WTC11 (cell line): ENCODE results near the gene PTPN4. TPM values are rescaled to one million over a fixed set of nuclear protein-coding genes. Genes with fewer than 3 reads are reported as not detected.

Source experiments
- ATAC-seq: fragments of 200-7000 bp; cut with Tn5 transposase; 2 replicates; pipeline ENCODE4 v1.10.0; 2021; ENCODE audit warnings: mild to moderate bottlenecking, moderate library complexity
- CTCF ChIA-PET: fragments of 300-600 bp; sonication (Branson Sonifier 250); formaldehyde crosslinking; loops from one replicate; lab custom pipeline; 2021; ENCODE audit warnings: antibody characterized with exemption; lab: Charles Lee
- POLR2A ChIA-PET: fragments of 350-600 bp; sonication (Branson Sonifier 250); formaldehyde crosslinking; loops from one replicate; lab custom pipeline; 2021; ENCODE audit warnings: antibody characterized with exemption; lab: Charles Lee
- DNase-seq: peaks from one replicate; pipeline ENCODE4 v3.0.0; 2021; ENCODE audit warnings: low spot score
- H3K27ac Mint-ChIP-seq: 2 replicates; pipeline ENCODE4 v1.8.0; 2021; ENCODE audit warnings: mixed read lengths
- H3K27me3 Mint-ChIP-seq: 2 replicates; pipeline ENCODE4 v1.8.0; 2021; ENCODE audit warnings: low read depth, mild to moderate bottlenecking, moderate library complexity, mixed read lengths
- H3K36me3 Mint-ChIP-seq: 2 replicates; pipeline ENCODE4 v1.8.0; 2021; ENCODE audit warnings: mixed read lengths
- H3K4me1 Mint-ChIP-seq: 2 replicates; pipeline ENCODE4 v1.8.0; 2022; ENCODE audit warnings: mixed read lengths
- H3K4me3 Mint-ChIP-seq: 2 replicates; pipeline ENCODE4 v1.8.0; 2021; ENCODE audit warnings: mild to moderate bottlenecking, moderate library complexity, mixed read lengths
- H3K9me3 Mint-ChIP-seq: 2 replicates; pipeline ENCODE4 v1.8.0; 2021; ENCODE audit warnings: mixed read lengths
- AR ChIP-seq: fragments of 250-450 bp; sonication (Bioruptor Pico); IDR thresholded peaks from 2 replicates; pipeline ENCODE4 v1.9.0; 2021; ENCODE audit warnings: mild to moderate bottlenecking
- CBFB ChIP-seq: sonication (generic); formaldehyde crosslinking; IDR thresholded peaks from 2 replicates; pipeline ENCODE4 v1.8.1; 2022; ENCODE audit warnings: mild to moderate bottlenecking, low read depth, missing genetic modification reagents
- CREB1 ChIP-seq: sonication (generic); formaldehyde crosslinking; IDR thresholded peaks from 2 replicates; pipeline ENCODE4 v1.8.0; 2023; ENCODE audit warnings: mild to moderate bottlenecking, missing genetic modification reagents
- E2F1 ChIP-seq: sonication (generic); formaldehyde crosslinking; IDR thresholded peaks from 2 replicates; pipeline ENCODE4 v1.8.0; 2022; ENCODE audit warnings: mild to moderate bottlenecking, missing genetic modification reagents
- EMX1 ChIP-seq: fragments of 250-450 bp; sonication (Bioruptor Pico); IDR thresholded peaks from 2 replicates; pipeline ENCODE4 v1.8.0; 2021; ENCODE audit warnings: mild to moderate bottlenecking
- ESRRA ChIP-seq: sonication (generic); formaldehyde crosslinking; IDR thresholded peaks from 2 replicates; pipeline ENCODE4 v1.8.1; 2022; ENCODE audit warnings: mild to moderate bottlenecking, missing genetic modification reagents, borderline replicate concordance
- ETV6 ChIP-seq: sonication (generic); formaldehyde crosslinking; IDR thresholded peaks from 2 replicates; pipeline ENCODE4 v1.8.1; 2022; ENCODE audit warnings: mild to moderate bottlenecking, missing genetic modification reagents
- FOXK1 ChIP-seq: sonication (generic); formaldehyde crosslinking; IDR thresholded peaks from 2 replicates; pipeline ENCODE4 v1.8.0; 2022; ENCODE audit warnings: mild to moderate bottlenecking, moderate library complexity, missing genetic modification reagents
- FOXP1 ChIP-seq: sonication (generic); formaldehyde crosslinking; IDR thresholded peaks from 2 replicates; pipeline ENCODE4 v1.8.0; 2022; ENCODE audit warnings: missing genetic modification reagents, mild to moderate bottlenecking, moderate library complexity, borderline replicate concordance
- GABPB1 ChIP-seq: sonication (generic); formaldehyde crosslinking; IDR thresholded peaks from 2 replicates; pipeline ENCODE4 v1.8.1; 2023; ENCODE audit warnings: mild to moderate bottlenecking, missing genetic modification reagents
- GTF2I ChIP-seq: fragments of 250-450 bp; sonication (Bioruptor Pico); conservative IDR thresholded peaks from 2 replicates; pipeline ENCODE4 v1.4.0; 2021; ENCODE audit warnings: mild to moderate bottlenecking
- IRF1 ChIP-seq: sonication (generic); formaldehyde crosslinking; IDR thresholded peaks from 2 replicates; pipeline ENCODE4 v1.8.0; 2023; ENCODE audit warnings: missing genetic modification reagents
- IRF2 ChIP-seq: sonication (generic); formaldehyde crosslinking; IDR thresholded peaks from 2 replicates; pipeline ENCODE4 v1.8.0; 2022; ENCODE audit warnings: low read depth, missing genetic modification reagents, borderline replicate concordance
- NFATC4 ChIP-seq: fragments of 250-450 bp; sonication (Bioruptor Pico); IDR thresholded peaks from 2 replicates; pipeline ENCODE4 v1.9.0; 2021; ENCODE audit warnings: mild to moderate bottlenecking
- SMAD3 ChIP-seq: sonication (generic); formaldehyde crosslinking; IDR thresholded peaks from 2 replicates; pipeline ENCODE4 v1.8.0; 2022; ENCODE audit warnings: missing genetic modification reagents, mild to moderate bottlenecking, borderline replicate concordance
- TEAD1 ChIP-seq: sonication (generic); formaldehyde crosslinking; IDR thresholded peaks from 2 replicates; pipeline ENCODE4 v1.8.0; 2022; ENCODE audit warnings: mild to moderate bottlenecking, missing genetic modification reagents
- ZNF121 ChIP-seq: sonication (generic); formaldehyde crosslinking; IDR thresholded peaks from 2 replicates; pipeline ENCODE4 v1.8.0; 2023; ENCODE audit warnings: missing genetic modification reagents
- ZNF138 ChIP-seq: sonication (generic); formaldehyde crosslinking; conservative IDR thresholded peaks from 2 replicates; pipeline ENCODE4 v1.8.1; 2022; ENCODE audit warnings: mild to moderate bottlenecking, moderate library complexity, missing genetic modification reagents
- ZNF219 ChIP-seq: sonication (generic); formaldehyde crosslinking; IDR thresholded peaks from 2 replicates; pipeline ENCODE4 v1.8.0; 2023; ENCODE audit warnings: missing genetic modification reagents, mild to moderate bottlenecking, borderline replicate concordance
- total RNA-seq: library from RNA; stranded (reverse); gene quantifications from 3 replicates; pipeline ENCODE4 v1.2.3, GENCODE V29; 2021
- TF ChIP-seq, protein P1 (sequence below): sonication (generic); formaldehyde crosslinking; IDR thresholded peaks from 2 replicates; pipeline ENCODE4 v1.8.1; 2023; ENCODE audit warnings: mild to moderate bottlenecking, moderate library complexity, missing genetic modification reagents
- TF ChIP-seq, protein P2 (sequence below): sonication (generic); formaldehyde crosslinking; IDR thresholded peaks from 2 replicates; pipeline ENCODE4 v1.8.1; 2023; ENCODE audit warnings: mild to moderate bottlenecking, missing genetic modification reagents, moderate library complexity
- TF ChIP-seq, protein P3 (sequence below): sonication (generic); formaldehyde crosslinking; IDR thresholded peaks from 2 replicates; pipeline ENCODE4 v1.8.1; 2022; ENCODE audit warnings: missing genetic modification reagents, borderline replicate concordance
- TF ChIP-seq, protein P4 (sequence below): sonication (generic); formaldehyde crosslinking; IDR thresholded peaks from 2 replicates; pipeline ENCODE4 v1.8.1; 2022; ENCODE audit warnings: mild to moderate bottlenecking, missing genetic modification reagents, moderate library complexity, borderline replicate concordance
- TF ChIP-seq, protein P5 (sequence below): sonication (generic); formaldehyde crosslinking; conservative IDR thresholded peaks from 2 replicates; pipeline ENCODE4 v1.8.1; 2023; ENCODE audit warnings: mild to moderate bottlenecking, low read depth, missing genetic modification reagents, moderate library complexity

Gene PTPN4
- total RNA-seq, 1 experiment from 2014 or later: 85.8 TPM

- Mint-ChIP-seq H3K4me3 (no peak overlapping the region), H3K27me3 (no peaks in the 10 kb centered on the region)
- DNase-seq: no peak
- TF ChIP-seq SMAD3 (CRISPR knock-in tag): no peak
- no peak for TF ChIP-seq ZNF138 (CRISPR knock-in tag)
- no peak for TF ChIP-seq GTF2I (CRISPR knock-in tag)
- no peak for TF ChIP-seq FOXK1 (CRISPR knock-in tag)
- TF ChIP-seq, protein P1, sequence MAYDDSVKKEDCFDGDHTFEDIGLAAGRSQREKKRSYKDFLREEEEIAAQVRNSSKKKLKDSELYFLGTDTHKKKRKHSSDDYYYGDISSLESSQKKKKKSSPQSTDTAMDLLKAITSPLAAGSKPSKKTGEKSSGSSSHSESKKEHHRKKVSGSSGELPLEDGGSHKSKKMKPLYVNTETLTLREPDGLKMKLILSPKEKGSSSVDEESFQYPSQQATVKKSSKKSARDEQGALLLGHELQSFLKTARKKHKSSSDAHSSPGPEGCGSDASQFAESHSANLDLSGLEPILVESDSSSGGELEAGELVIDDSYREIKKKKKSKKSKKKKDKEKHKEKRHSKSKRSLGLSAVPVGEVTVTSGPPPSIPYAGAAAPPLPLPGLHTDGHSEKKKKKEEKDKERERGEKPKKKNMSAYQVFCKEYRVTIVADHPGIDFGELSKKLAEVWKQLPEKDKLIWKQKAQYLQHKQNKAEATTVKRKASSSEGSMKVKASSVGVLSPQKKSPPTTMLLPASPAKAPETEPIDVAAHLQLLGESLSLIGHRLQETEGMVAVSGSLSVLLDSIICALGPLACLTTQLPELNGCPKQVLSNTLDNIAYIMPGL (CRISPR knock-in tag): no peak
- no peak for TF ChIP-seq ZNF219 (CRISPR knock-in tag)
- TF ChIP-seq ZNF121 (CRISPR knock-in tag): no peak
- TF ChIP-seq ETV6 (CRISPR knock-in tag): no peak
- TF ChIP-seq FOXP1: no peak
- TF ChIP-seq AR: no peak
- TF ChIP-seq, protein P2, sequence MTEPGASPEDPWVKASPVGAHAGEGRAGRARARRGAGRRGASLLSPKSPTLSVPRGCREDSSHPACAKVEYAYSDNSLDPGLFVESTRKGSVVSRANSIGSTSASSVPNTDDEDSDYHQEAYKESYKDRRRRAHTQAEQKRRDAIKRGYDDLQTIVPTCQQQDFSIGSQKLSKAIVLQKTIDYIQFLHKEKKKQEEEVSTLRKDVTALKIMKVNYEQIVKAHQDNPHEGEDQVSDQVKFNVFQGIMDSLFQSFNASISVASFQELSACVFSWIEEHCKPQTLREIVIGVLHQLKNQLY (CRISPR knock-in tag): no peak
- TF ChIP-seq E2F1 (CRISPR knock-in tag): no peak
- TF ChIP-seq, protein P3, sequence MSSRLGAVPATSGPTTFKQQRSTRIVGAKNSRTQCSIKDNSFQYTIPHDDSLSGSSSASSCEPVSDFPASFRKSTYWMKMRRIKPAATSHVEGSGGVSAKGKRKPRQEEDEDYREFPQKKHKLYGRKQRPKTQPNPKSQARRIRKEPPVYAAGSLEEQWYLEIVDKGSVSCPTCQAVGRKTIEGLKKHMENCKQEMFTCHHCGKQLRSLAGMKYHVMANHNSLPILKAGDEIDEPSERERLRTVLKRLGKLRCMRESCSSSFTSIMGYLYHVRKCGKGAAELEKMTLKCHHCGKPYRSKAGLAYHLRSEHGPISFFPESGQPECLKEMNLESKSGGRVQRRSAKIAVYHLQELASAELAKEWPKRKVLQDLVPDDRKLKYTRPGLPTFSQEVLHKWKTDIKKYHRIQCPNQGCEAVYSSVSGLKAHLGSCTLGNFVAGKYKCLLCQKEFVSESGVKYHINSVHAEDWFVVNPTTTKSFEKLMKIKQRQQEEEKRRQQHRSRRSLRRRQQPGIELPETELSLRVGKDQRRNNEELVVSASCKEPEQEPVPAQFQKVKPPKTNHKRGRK (CRISPR knock-in tag): no peak
- TF ChIP-seq EMX1 (CRISPR knock-in tag): no peak
- TF ChIP-seq, all 79 proteins: peak for 0
- ATAC-seq: no peak
- Mint-ChIP-seq H3K9me3 (peaks cover 3% of the 10 kb centered on the region), H3K27ac (no peak overlapping the region), H3K36me3 (0 out of 2 replicates have a peak, but pooled peaks cover under 1% of the 10 kb centered on the region), H3K4me1 (peaks cover 9% of the 10 kb centered on the region)
- ChIA-PET POLR2A (no interaction called here), CTCF (no interaction called here)
Measured at GRCh38 chr2:119755906-119756305, 3.8 kb upstream of the PTPN4 start.

- DNase-seq (no peak), ATAC-seq (no peak)
- ChIA-PET POLR2A (no interaction called here), CTCF (interaction anchor here (1.0 kb wide), 1 partner anchor 67 kb away, joined by 4 read pairs; no protein-coding TSS in a partner anchor)
- H3K4me3 Mint-ChIP-seq: no peak overlapping the region
- H3K9me3 Mint-ChIP-seq: peaks cover 3% of the 10 kb centered on the region
- H3K27ac Mint-ChIP-seq: no peak overlapping the region
- H3K36me3 Mint-ChIP-seq: 0 out of 2 replicates have a peak, but pooled peaks cover 2% of the 10 kb centered on the region
- H3K27me3 Mint-ChIP-seq: no peaks in the 10 kb centered on the region
- peaks cover 9% of the 10 kb centered on the region for H3K4me1 Mint-ChIP-seq
- TF ChIP-seq, protein P4, sequence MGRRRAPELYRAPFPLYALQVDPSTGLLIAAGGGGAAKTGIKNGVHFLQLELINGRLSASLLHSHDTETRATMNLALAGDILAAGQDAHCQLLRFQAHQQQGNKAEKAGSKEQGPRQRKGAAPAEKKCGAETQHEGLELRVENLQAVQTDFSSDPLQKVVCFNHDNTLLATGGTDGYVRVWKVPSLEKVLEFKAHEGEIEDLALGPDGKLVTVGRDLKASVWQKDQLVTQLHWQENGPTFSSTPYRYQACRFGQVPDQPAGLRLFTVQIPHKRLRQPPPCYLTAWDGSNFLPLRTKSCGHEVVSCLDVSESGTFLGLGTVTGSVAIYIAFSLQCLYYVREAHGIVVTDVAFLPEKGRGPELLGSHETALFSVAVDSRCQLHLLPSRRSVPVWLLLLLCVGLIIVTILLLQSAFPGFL (CRISPR knock-in tag): no peak
- TF ChIP-seq IRF2 (CRISPR knock-in tag): no peak
- TF ChIP-seq, protein P5, sequence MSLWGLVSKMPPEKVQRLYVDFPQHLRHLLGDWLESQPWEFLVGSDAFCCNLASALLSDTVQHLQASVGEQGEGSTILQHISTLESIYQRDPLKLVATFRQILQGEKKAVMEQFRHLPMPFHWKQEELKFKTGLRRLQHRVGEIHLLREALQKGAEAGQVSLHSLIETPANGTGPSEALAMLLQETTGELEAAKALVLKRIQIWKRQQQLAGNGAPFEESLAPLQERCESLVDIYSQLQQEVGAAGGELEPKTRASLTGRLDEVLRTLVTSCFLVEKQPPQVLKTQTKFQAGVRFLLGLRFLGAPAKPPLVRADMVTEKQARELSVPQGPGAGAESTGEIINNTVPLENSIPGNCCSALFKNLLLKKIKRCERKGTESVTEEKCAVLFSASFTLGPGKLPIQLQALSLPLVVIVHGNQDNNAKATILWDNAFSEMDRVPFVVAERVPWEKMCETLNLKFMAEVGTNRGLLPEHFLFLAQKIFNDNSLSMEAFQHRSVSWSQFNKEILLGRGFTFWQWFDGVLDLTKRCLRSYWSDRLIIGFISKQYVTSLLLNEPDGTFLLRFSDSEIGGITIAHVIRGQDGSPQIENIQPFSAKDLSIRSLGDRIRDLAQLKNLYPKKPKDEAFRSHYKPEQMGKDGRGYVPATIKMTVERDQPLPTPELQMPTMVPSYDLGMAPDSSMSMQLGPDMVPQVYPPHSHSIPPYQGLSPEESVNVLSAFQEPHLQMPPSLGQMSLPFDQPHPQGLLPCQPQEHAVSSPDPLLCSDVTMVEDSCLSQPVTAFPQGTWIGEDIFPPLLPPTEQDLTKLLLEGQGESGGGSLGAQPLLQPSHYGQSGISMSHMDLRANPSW (CRISPR knock-in tag): no peak
- TF ChIP-seq CREB1: no peak
- TF ChIP-seq TEAD1 (CRISPR knock-in tag): no peak
- TF ChIP-seq ESRRA (CRISPR knock-in tag): no peak
- no peak for TF ChIP-seq IRF1
- no peak for TF ChIP-seq GABPB1 (CRISPR knock-in tag)
- no peak for TF ChIP-seq EMX1 (CRISPR knock-in tag)
- TF ChIP-seq NFATC4 (CRISPR knock-in tag): no peak
- no peak for TF ChIP-seq CBFB (CRISPR knock-in tag)
Measured at GRCh38 chr2:119756837-119757236, 2.9 kb upstream of the PTPN4 start.
